Neural crest cell (in vitro differentiated cells): ENCODE measurements around the gene TRDMT1. TPM values are rescaled to one million over a fixed set of nuclear protein-coding genes. Genes with fewer than 3 reads are reported as not detected.

Experiments used
- DNase-seq: peaks from one replicate; pipeline ENCODE4 v3.0.0; 2021; ENCODE audit warnings: low read depth, mixed read lengths, low spot score
- H3K27ac Mint-ChIP-seq: one replicate; pipeline ENCODE4 v1.8.0; 2021; ENCODE audit warnings: mild to moderate bottlenecking, mixed read lengths; ENCODE audit not compliant: unreplicated experiment
- H3K27me3 Mint-ChIP-seq: 2 replicates; pipeline ENCODE4 v1.8.0; 2021; ENCODE audit warnings: low read depth, mild to moderate bottlenecking, mixed read lengths
- H3K36me3 Mint-ChIP-seq: 2 replicates; pipeline ENCODE4 v1.8.0; 2021; ENCODE audit warnings: low read depth, mild to moderate bottlenecking, mixed read lengths
- H3K4me1 Mint-ChIP-seq: 2 replicates; pipeline ENCODE4 v1.8.0; 2021; ENCODE audit warnings: mixed read lengths
- H3K4me3 Mint-ChIP-seq: one replicate; pipeline ENCODE4 v1.8.0; 2021; ENCODE audit warnings: mild to moderate bottlenecking, mixed read lengths
- H3K9me3 Mint-ChIP-seq: 2 replicates; pipeline ENCODE4 v1.8.0; 2021; ENCODE audit warnings: mixed read lengths
- total RNA-seq: library from RNA; stranded (reverse); gene quantifications from 2 replicates; pipeline ENCODE4 v1.2.1, GENCODE V29; 2021
- TF ChIP-seq, protein P1 (sequence below): fragments of 200-600 bp; sonication (generic); conservative IDR thresholded peaks from 2 replicates; pipeline ENCODE4 v1.5.0; 2021; ENCODE audit warnings: antibody characterized with exemption, mild to moderate bottlenecking

TRDMT1 gene
- total RNA-seq, 1 donor from 2014 or later = 17.3 TPM

DNA sequence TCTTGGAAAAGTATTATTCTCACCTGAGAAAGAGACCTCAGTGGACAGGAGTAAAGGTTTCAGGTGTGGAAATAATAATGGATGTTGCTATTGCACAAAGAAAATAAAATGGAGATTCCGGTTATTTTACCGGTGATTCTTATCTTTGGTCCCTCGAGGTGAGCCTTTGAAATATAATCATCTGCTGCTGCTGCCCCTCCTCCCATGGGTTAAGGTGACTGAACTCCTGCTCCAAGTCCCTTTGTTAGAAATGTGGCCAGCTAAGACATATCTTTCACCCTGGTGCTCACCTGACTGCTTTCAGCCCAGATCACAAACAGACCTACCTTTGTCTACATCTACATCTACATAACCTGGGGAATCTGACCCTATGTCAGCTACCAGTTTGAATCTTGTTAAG is 77.5 kb downstream of the TRDMT1 start:
- no peak overlapping the region for H3K27ac Mint-ChIP-seq
- H3K36me3 Mint-ChIP-seq = no peaks in the 10 kb centered on the region
- no peaks in the 10 kb centered on the region for H3K27me3 Mint-ChIP-seq
- DNase-seq = no peak
- peaks cover 37% of the 10 kb centered on the region for H3K4me1 Mint-ChIP-seq
- TF ChIP-seq, protein P1, sequence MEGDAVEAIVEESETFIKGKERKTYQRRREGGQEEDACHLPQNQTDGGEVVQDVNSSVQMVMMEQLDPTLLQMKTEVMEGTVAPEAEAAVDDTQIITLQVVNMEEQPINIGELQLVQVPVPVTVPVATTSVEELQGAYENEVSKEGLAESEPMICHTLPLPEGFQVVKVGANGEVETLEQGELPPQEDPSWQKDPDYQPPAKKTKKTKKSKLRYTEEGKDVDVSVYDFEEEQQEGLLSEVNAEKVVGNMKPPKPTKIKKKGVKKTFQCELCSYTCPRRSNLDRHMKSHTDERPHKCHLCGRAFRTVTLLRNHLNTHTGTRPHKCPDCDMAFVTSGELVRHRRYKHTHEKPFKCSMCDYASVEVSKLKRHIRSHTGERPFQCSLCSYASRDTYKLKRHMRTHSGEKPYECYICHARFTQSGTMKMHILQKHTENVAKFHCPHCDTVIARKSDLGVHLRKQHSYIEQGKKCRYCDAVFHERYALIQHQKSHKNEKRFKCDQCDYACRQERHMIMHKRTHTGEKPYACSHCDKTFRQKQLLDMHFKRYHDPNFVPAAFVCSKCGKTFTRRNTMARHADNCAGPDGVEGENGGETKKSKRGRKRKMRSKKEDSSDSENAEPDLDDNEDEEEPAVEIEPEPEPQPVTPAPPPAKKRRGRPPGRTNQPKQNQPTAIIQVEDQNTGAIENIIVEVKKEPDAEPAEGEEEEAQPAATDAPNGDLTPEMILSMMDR = no peak
- H3K4me3 Mint-ChIP-seq = no peak overlapping the region
- no peaks in the 10 kb centered on the region for H3K9me3 Mint-ChIP-seq

DNA sequence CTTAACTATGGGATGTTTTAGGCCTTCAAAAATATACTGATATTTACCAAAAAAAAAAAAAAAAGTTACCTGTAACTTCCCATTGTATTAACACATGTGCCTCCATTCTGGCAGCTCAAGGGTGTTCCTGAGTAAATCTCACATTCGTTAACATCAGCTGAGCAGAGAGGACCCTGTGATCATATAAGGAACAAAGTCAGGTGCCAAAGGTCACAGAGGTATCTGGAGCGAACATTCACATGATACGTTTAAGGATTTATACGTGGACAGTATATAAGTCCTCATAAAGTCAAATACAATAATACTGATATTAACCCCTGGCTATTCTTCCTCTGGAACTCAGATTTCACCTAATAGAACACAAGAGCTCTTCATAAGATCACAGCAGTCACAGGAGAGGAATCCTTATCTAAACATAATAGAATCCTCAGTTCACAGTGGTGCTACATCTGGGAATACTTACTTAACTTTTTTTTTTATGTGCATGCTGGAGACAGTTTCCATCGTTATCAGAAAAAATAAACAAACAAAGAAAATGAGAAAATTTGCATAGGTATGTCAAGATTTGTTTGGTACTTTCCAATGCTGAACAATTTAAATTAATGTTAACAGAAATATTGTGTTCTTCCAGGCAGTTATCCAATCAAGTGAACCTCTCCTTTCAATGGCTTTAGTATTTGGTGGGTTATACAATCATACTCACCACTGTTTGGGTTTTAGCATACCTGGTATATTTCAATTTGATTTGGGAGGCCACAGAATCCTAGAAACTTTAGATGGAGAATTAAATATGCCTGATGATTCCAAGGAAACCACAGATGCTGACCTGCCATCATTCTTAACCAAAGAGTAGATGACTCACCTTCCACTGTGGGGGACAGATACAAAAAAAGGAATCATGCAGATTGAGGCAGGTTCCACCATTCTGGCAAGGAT is 78.5 kb downstream of the TRDMT1 start:
- Mint-ChIP-seq H3K36me3 (no peaks in the 10 kb centered on the region), H3K9me3 (no peaks in the 10 kb centered on the region), H3K4me3 (no peak overlapping the region), H3K4me1 (peaks cover 32% of the 10 kb centered on the region), H3K27ac (no peak overlapping the region), H3K27me3 (no peaks in the 10 kb centered on the region)
- TF ChIP-seq, protein P1 = no peak
- DNase-seq = no peak

GRCh38 chr10:17122052-17122451 is 79.4 kb downstream of the TRDMT1 start:
- no peaks in the 10 kb centered on the region for H3K27me3 Mint-ChIP-seq
- no peak for DNase-seq
- H3K4me3 Mint-ChIP-seq = no peak overlapping the region
- peaks cover 31% of the 10 kb centered on the region for H3K4me1 Mint-ChIP-seq
- no peaks in the 10 kb centered on the region for H3K36me3 Mint-ChIP-seq
- H3K9me3 Mint-ChIP-seq = no peaks in the 10 kb centered on the region
- TF ChIP-seq, protein P1 = no peak
- no peak overlapping the region for H3K27ac Mint-ChIP-seq

DNA sequence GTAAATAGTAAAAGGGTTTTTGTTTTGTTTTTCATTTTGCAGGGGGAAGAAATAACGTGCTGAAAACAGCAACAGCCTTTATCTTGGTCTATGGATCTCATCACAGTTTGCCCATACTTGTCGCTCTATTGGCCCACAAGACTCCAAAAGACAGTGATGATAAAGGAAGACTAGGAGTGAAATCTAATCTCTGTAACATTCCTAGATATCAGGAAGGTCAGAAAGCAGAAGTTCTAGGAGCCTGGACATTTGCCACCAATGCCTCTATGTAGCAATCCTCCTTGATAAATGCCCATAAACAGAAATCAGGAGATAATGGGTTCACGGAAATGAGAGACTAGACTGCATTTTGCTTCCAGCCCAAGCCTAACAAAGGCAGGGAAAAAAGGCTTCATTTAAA is 80.8 kb downstream of the TRDMT1 start:
- Mint-ChIP-seq H3K9me3 (no peaks in the 10 kb centered on the region), H3K4me1 (peaks cover 29% of the 10 kb centered on the region), H3K27me3 (no peaks in the 10 kb centered on the region), H3K36me3 (no peaks in the 10 kb centered on the region), H3K27ac (peak overlapping the region; percentile 0), H3K4me3 (no peak overlapping the region)
- no peak for DNase-seq
- TF ChIP-seq, protein P1 = no peak

- Mint-ChIP-seq H3K4me1 (peaks cover 23% of the 10 kb centered on the region), H3K4me3 (no peak overlapping the region), H3K27ac (no peak overlapping the region), H3K36me3 (no peaks in the 10 kb centered on the region), H3K9me3 (no peaks in the 10 kb centered on the region), H3K27me3 (no peaks in the 10 kb centered on the region)
- DNase-seq = no peak
- TF ChIP-seq, protein P1 = no peak
Observed at GRCh38 chr10:17119845-17120244, 81.6 kb downstream of the TRDMT1 start.
